HUES48 (cell line): ENCODE measurements around the gene ZFPM1.

Experiments
- H3K27ac ChIP-seq: one replicate; pipeline ENCODE4 v1.7.0; 2013; ENCODE audit warnings: low read depth, low read length, inconsistent platforms
- H3K27me3 ChIP-seq: 2 replicates; pipeline ENCODE4 v1.6.1; 2013; ENCODE audit warnings: mild to moderate bottlenecking, low read length; ENCODE audit not compliant: control insufficient read depth, insufficient read depth
- H3K36me3 ChIP-seq: 2 replicates; pipeline ENCODE4 v1.6.1; 2013; ENCODE audit warnings: low read length; ENCODE audit not compliant: control insufficient read depth, insufficient read depth
- H3K4me1 ChIP-seq: 2 replicates; pipeline ENCODE4 v1.6.1; 2013; ENCODE audit warnings: mild to moderate bottlenecking, low read length; ENCODE audit not compliant: control insufficient read depth, insufficient read depth
- H3K4me3 ChIP-seq: 2 replicates; pipeline ENCODE4 v1.5.1; 2013; ENCODE audit warnings: mild to moderate bottlenecking, low read depth, low read length
- H3K9ac ChIP-seq: 2 replicates; pipeline ENCODE4 v1.6.1; 2013; ENCODE audit warnings: mild to moderate bottlenecking, low read depth, low read length, moderate library complexity
- H3K9me3 ChIP-seq: 2 replicates; pipeline ENCODE4 v1.6.1; 2013; ENCODE audit warnings: low read length; ENCODE audit not compliant: control insufficient read depth, insufficient read depth

Gene ZFPM1

GRCh38 chr16:88453217-88453531 is at the start of gene ZFPM1:
Gene ZFPM1, plus strand, starts transcription at chr16:88453280. Its CDS starts 359 bp downstream, at chr16:88453639.
- H3K4me3 ChIP-seq = peak within 1 kb of the TSS; percentile 77
- peaks cover 12% of the 10 kb centered on the region for H3K4me1 ChIP-seq
- H3K9ac ChIP-seq = no peak within 1 kb of the TSS
- H3K27me3 ChIP-seq = peaks cover 67% of the 10 kb centered on the region
- peak within 1 kb of the TSS; percentile 55 for H3K27ac ChIP-seq
- H3K9me3 ChIP-seq = no peaks in the 10 kb centered on the region
- no peaks in the 10 kb centered on the region for H3K36me3 ChIP-seq

GRCh38 chr16:88403794-88404581 is 49.1 kb upstream of the ZFPM1 start:
- no peak overlapping the region for H3K27ac ChIP-seq
- no peaks in the 10 kb centered on the region for H3K9me3 ChIP-seq
- no peak overlapping the region for H3K9ac ChIP-seq
- H3K4me3 ChIP-seq = no peak overlapping the region
- H3K36me3 ChIP-seq = no peaks in the 10 kb centered on the region
- no peaks in the 10 kb centered on the region for H3K4me1 ChIP-seq
- no peaks in the 10 kb centered on the region for H3K27me3 ChIP-seq

- H3K36me3 ChIP-seq = no peaks in the 10 kb centered on the region
- H3K27me3 ChIP-seq = no peaks in the 10 kb centered on the region
- no peaks in the 10 kb centered on the region for H3K4me1 ChIP-seq
- H3K9ac ChIP-seq = no peak overlapping the region
- no peak overlapping the region for H3K27ac ChIP-seq
- no peaks in the 10 kb centered on the region for H3K9me3 ChIP-seq
- no peak overlapping the region for H3K4me3 ChIP-seq
Observed at GRCh38 chr16:88404769-88405168, 48.3 kb upstream of the ZFPM1 start.

- H3K9me3 ChIP-seq = no peaks in the 10 kb centered on the region
- H3K27ac ChIP-seq = no peak overlapping the region
- no peaks in the 10 kb centered on the region for H3K27me3 ChIP-seq
- no peak overlapping the region for H3K9ac ChIP-seq
- H3K4me3 ChIP-seq = no peak overlapping the region
- no peaks in the 10 kb centered on the region for H3K36me3 ChIP-seq
- H3K4me1 ChIP-seq = no peaks in the 10 kb centered on the region
Observed at GRCh38 chr16:88405216-88406060, 47.6 kb upstream of the ZFPM1 start.

- Histone ChIP-seq H3K27me3 (no peaks in the 10 kb centered on the region), H3K27ac (no peak overlapping the region), H3K36me3 (no peaks in the 10 kb centered on the region), H3K4me3 (no peak overlapping the region), H3K9me3 (no peaks in the 10 kb centered on the region), H3K9ac (no peak overlapping the region), H3K4me1 (no peaks in the 10 kb centered on the region)
Observed at GRCh38 chr16:88406096-88407041, 46.7 kb upstream of the ZFPM1 start.

- no peak overlapping the region for H3K9ac ChIP-seq
- no peaks in the 10 kb centered on the region for H3K27me3 ChIP-seq
- H3K4me1 ChIP-seq = no peaks in the 10 kb centered on the region
- H3K27ac ChIP-seq = no peak overlapping the region
- H3K4me3 ChIP-seq = no peak overlapping the region
- no peaks in the 10 kb centered on the region for H3K9me3 ChIP-seq
- no peaks in the 10 kb centered on the region for H3K36me3 ChIP-seq
Observed at GRCh38 chr16:88407042-88407420, 46.0 kb upstream of the ZFPM1 start.

- Histone ChIP-seq H3K4me1 (no peaks in the 10 kb centered on the region), H3K27ac (no peak overlapping the region), H3K27me3 (no peaks in the 10 kb centered on the region), H3K9me3 (no peaks in the 10 kb centered on the region), H3K4me3 (no peak overlapping the region), H3K9ac (no peak overlapping the region), H3K36me3 (no peaks in the 10 kb centered on the region)
Observed at GRCh38 chr16:88407807-88408206, 45.3 kb upstream of the ZFPM1 start.

- Histone ChIP-seq H3K36me3 (no peaks in the 10 kb centered on the region), H3K4me3 (no peak overlapping the region), H3K27ac (no peak overlapping the region), H3K27me3 (no peaks in the 10 kb centered on the region), H3K4me1 (no peaks in the 10 kb centered on the region), H3K9ac (no peak overlapping the region), H3K9me3 (no peaks in the 10 kb centered on the region)
Observed at GRCh38 chr16:88408561-88409142, 44.4 kb upstream of the ZFPM1 start.

GRCh38 chr16:88409296-88410065 is 43.6 kb upstream of the ZFPM1 start:
- no peaks in the 10 kb centered on the region for H3K9me3 ChIP-seq
- H3K27me3 ChIP-seq = no peaks in the 10 kb centered on the region
- H3K9ac ChIP-seq = no peak overlapping the region
- H3K27ac ChIP-seq = no peak overlapping the region
- no peaks in the 10 kb centered on the region for H3K36me3 ChIP-seq
- no peak overlapping the region for H3K4me3 ChIP-seq
- no peaks in the 10 kb centered on the region for H3K4me1 ChIP-seq
